ENCODE data around the gene TFAP2A.

TFAP2A gene

GRCh38 chr6:10425975-10426780, 11.3 kb upstream of the TFAP2A start:
- DNase-seq = no peak

DNA sequence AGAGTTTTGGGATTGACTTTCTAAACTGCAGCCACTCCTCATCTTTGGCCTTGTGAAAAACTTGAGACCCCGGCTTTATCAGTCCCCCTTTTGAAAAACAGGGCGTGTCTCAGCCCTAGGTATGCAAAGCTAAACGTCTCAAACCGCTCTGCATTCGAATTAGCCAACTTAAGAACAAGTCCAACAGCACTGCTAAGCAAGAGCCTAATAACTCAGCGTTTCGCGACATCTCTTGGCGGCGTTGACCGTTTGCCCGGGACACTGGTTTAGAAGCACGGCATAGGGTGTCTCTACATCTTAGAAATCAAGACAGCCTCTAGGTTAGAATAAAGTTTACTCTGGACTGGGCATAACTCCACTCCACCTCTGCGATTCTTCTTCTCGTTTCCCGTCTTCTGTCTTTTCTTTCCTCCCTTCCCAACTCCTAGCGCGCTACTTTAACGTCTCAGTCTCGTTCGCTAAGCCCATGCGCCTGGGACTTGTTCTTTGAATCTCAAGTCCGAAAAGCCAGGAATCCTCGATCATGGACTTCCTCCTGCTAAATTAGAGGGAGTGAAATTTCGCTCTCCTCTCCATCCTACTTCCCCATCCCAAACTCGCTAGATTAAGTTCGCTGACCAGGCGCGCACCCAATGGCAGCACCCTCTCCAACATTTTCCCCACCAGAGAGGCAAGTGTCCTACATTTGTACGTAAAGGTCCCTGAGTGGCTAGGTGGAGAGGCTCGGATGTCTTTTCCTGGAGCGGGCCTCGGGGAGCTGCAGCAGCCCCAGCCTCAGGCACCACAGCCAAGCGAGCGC, 10.5 kb upstream of the TFAP2A start:
- DNase-seq = no peak

DNA sequence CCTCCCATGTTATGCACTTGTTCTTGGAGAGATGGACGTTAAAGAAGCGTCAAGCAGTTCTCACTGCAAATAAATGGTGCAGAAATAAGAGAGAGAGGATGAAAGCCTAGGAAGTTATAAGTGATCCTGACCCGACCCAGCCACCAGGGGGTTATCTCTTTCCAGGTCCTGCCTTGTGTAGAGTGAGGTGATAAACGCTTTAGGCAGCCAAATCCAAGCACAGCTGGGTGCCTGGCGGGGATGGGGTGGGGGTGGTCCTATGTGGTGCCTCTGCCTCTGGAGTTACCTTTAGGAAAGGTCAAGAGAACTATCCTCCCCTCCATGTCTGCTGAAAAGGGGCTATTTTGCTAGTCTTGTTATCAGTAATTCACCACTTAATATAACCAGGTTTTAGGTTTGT, 9.2 kb upstream of the TFAP2A start:
- no peak for DNase-seq

DNA sequence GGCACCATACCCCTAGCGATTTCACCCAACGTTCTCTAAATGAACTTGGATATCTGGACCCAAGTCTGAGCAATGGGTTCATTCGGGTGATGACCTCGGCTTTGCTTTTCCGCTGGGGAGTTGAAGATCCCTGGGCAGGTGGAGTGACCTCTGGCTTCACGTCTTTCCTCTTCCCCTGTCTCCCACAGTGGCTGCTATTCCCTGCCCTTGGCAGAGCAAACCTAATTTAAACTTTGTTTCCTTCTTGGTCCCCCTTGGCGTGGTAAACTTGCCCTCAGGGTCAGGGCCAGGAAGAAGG, 7.8 kb upstream of the TFAP2A start:
- DNase-seq = no peak

DNA sequence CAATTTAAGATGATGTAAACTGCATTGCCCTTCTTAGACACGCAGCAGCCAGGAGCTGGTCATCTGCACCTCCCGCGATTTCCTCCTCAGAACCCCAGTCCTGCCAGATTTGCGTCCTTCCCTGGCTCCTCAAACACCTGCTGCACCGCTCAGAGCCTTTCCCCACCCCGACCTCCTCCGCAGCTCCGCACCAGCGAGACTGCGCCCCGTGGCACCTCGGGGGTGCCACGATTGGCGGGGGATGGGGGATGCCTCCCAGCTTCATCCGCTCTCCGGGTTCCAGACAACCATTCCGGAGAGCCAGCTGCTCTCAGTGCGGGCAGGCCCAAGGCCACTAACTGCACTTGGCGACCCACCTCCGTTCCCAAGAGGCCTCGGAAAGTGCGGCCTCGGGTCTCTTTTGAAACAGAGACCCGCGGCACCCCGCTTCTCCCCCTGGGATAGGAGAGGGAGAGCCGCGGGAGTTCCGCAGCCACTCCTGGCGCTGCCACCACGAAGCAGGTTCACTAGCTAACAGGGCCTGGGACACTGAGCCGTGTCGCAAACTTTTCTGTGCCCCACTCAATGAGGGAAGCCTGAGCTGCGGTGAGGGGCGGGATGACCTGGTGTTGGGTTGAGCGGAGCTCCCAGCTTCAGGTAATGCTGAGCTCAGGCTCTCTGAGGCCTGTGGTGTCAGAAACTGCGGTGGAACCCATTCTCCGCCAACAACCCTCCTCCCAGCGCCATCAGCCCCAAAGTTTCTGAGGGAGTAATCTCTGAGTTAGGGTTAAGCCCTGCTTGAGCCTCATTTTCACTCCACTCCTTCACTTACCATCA, 7.3 kb upstream of the TFAP2A start:
- DNase-seq = no peak

- no peak for DNase-seq
Observed at GRCh38 chr6:10421158-10421920, 6.5 kb upstream of the TFAP2A start.

- no peak for DNase-seq
Observed at GRCh38 chr6:10420546-10421157, 5.8 kb upstream of the TFAP2A start.

DNA sequence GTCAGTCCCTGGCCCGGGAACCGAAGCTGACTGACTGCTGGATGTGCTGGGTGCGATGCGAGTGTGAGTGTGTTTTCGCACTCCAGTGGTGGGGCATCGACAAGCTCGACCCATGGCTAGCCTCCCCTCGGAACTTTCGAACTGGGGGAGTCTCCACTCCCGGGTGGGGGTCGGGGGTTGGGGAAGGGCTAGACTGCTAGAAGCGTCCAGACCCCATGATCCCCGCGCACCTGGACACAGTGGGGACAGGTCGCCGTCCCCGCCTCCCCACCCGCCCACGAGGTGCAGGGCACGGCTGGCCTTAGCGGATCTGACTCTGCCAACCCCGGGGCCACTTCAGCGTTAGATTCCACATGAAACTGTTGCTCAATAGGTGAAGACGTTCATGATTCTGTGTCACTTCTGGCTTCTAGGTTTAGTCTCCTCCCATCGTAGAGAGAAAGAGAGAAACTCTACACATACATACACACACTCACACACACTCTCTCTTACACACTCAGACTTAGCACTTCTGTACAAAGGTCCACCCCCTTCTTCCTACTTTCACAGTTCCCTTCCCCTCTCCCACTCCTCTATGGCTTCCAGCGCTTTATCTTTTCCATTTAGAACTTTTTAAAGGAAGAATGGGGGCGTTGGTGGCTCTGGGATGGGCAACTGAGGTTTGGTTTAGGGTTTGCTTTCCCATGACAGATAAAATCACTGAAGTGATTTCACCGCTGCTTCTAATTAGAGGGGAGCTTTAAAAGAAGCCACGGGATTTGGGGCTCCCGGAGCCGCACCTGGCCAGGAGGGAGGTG, 5.1 kb upstream of the TFAP2A start:
- no peak for DNase-seq

- no peak for DNase-seq
Observed at GRCh38 chr6:10418862-10419748, 4.2 kb upstream of the TFAP2A start.

GRCh38 chr6:10418361-10418861, 3.5 kb upstream of the TFAP2A start:
- DNase-seq = no peak

- DNase-seq = no peak
Observed at GRCh38 chr6:10417681-10418104, 2.8 kb upstream of the TFAP2A start.

GRCh38 chr6:10416863-10417641, 2.2 kb upstream of the TFAP2A start:
- no peak for DNase-seq

DNA sequence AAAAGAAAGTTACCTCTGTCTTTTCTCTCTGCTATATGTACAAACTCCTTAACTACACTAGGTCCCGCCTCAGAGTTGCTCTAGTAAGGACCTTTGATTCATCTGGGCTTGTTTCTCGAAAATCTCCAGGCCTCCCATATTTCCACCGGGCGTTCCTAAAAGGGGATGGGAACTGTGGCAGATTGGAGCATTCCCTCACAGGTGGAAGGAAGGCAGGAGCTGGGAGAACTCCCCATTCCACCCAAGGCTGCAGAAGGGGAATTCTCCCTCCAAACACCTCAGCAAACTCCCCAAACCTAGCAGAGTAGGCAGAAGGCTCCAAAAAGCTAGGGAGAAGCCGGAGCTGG, 1.6 kb upstream of the TFAP2A start:
- no peak for DNase-seq

GRCh38 chr6:10415617-10416480, 975 bp upstream of the TFAP2A start:
- DNase-seq = no peak

GRCh38 chr6:10413850-10414738, 780 bp downstream of the TFAP2A start:
- no peak for DNase-seq

GRCh38 chr6:10413262-10413849, 1.5 kb downstream of the TFAP2A start:
- no peak for DNase-seq
